GM12875 (cell line): ENCODE measurements around the gene LIM2.

Experiments
- H3K4me3 ChIP-seq: one replicate; pipeline ENCODE4 v1.5.1; 2011; ENCODE audit warnings: low read depth, low read length, control low read depth
- CTCF ChIP-seq: IDR thresholded peaks from 2 replicates; pipeline ENCODE4 v1.5.1; 2011; ENCODE audit warnings: low read depth, mild to moderate bottlenecking, control low read depth, inconsistent platforms, low read length, moderate library complexity, borderline replicate concordance; ENCODE audit not compliant: insufficient read depth

Gene LIM2

DNA sequence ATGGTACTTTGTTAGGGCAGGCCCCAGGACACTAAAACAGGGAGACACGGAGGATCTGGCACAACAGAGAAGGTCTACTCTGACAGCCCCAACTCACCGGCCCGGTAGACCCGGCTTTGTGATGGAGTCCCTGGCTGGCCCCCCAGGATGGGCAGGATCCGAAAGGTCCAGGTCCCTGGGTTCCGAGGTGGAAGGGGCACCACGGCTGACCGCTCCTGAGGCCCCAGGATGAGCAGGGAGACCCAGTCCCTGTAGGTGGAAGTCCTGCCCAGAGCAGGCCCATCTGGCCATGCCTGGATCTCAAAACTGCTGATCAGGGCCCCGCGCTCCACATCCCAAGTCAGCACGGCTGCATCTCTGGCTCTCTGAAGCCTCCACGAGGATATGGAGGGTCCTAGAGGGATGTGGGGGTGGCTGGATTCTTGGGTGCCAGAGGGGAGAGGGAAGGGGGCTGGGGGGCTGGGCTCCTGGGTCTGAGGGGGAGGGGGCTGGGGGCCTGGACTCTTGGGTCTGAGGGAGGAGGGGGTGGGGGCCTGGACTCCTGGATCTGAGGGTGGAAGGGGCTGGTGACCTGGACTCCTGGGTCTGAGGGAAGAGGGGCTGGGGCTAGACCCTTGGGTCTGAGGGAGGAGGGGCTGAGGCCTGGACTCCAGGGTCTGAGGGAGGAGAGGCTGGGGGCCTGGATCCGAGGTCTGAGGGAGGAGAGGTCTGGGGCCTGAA is 50.5 kb downstream of the LIM2 start:
- TF ChIP-seq CTCF: no peak
- H3K4me3 ChIP-seq: no peak overlapping the region

GRCh38 chr19:51333836-51334460 is 53.8 kb downstream of the LIM2 start:
- TF ChIP-seq CTCF: no peak

DNA sequence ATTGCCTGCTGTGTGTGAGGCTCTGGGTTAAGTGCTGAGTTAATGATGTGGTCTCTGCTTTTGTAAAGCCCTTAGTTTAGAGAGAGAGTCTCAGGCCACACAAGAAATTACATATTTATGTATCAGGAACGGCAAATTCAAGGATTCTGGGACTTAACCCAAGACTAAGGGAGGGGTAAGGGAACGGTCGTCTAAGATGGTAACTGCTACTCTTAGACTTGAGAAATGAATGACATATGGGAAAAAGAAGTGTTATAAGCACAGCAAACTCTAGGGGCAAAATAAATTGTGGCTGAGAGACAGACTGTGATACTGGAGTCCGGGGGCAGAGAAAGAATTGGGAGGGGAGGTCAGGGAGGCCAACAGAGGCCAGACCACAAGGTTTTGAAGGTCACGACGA is 56.1 kb downstream of the LIM2 start:
- H3K4me3 ChIP-seq: no peak overlapping the region
- no peak for TF ChIP-seq CTCF

More at GRCh38 chr19:51333836-51334460, 53.8 kb downstream of the LIM2 start:
- no peak overlapping the region for H3K4me3 ChIP-seq

GRCh38 chr19:51331193-51331592 is 56.6 kb downstream of the LIM2 start:
- TF ChIP-seq CTCF: no peak

GRCh38 chr19:51330366-51330765 is 57.4 kb downstream of the LIM2 start:
- no peak overlapping the region for H3K4me3 ChIP-seq
- TF ChIP-seq CTCF: no peak

More at GRCh38 chr19:51331193-51331592, 56.6 kb downstream of the LIM2 start:
- no peak overlapping the region for H3K4me3 ChIP-seq
